Measurements from ENCODE around the gene NUP98.

DNA sequence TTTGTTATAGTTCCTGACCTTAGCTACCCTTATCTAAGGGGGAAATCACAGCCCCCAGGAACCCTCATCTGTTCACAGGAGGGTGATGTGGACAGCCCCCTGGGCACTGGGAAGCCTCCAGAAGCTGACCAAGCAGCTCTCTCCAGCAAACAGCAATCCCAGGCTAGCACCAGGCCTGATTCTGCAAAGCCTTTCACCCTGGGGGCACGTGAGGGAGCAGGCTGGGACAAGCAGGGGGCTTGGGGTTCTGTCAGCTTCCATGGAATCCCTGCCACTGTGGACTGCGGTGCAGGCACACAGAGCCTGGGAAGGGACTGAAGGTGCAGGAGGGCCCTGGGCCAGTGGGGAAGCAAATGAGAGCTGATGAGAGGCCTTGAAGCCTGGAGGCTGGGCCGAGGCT, 13.1 kb upstream of the NUP98 start:
- TF ChIP-seq L3MBTL2 (conservative IDR thresholded peaks at IDR 0.05) (no peak), SUZ12 (IDR thresholded peaks at IDR 0.05) (no peak), HDGF (IDR thresholded peaks at IDR 0.05; ENCODE audit: borderline replicate concordance) (no peak), TARDBP (IDR thresholded peaks at IDR 0.05) (no peak), CTBP1 (IDR thresholded peaks at IDR 0.05; ENCODE audit: borderline replicate concordance) (no peak), ELF4 (IDR thresholded peaks at IDR 0.05) (no peak), SP1 (IDR thresholded peaks at IDR 0.05) (no peak), ARNT (IDR thresholded peaks at IDR 0.05) (no peak), NFRKB (IDR thresholded peaks at IDR 0.05) (no peak), FOXK2 (IDR thresholded peaks at IDR 0.05) (no peak), FOXA1 (IDR thresholded peaks at IDR 0.05) (no peak), BHLHE40 (IDR thresholded peaks at IDR 0.05; ENCODE audit: borderline replicate concordance) (no peak), ZNF384 (IDR thresholded peaks at IDR 0.05) (no peak)

All from HEK293T (cell line).